Right renal cortex interstitium (tissue), 3 donors: Measurements from ENCODE around the gene KIF21A. TPM values are rescaled to one million over a fixed set of nuclear protein-coding genes. Genes with fewer than 3 reads are reported as not detected.
"Not testable (repeated sequence)": the region's sequence is repeated elsewhere in the genome, so short reads cannot be mapped to it uniquely, and the experiment has no call there.

ENCODE experiments used
- DNase-seq, 3 donors: peaks; one replicate each; pipeline ENCODE4 v3.0.0-alpha.2; 2013; ENCODE audit warnings: low read depth in 3 of 3, low spot score in 2 of 3
- polyA plus RNA-seq, 3 donors: library from polyadenylated mRNA; unstranded; fragments of 120-200 nt; gene quantifications; one replicate each; pipeline ENCODE4 v1.2.1, GENCODE V29; 2013; ENCODE audit not compliant: insufficient read length in 3 of 3

KIF21A gene
- polyA plus RNA-seq, 3 donors = 38.7 to 41.6 (median 41.1) TPM

DNA sequence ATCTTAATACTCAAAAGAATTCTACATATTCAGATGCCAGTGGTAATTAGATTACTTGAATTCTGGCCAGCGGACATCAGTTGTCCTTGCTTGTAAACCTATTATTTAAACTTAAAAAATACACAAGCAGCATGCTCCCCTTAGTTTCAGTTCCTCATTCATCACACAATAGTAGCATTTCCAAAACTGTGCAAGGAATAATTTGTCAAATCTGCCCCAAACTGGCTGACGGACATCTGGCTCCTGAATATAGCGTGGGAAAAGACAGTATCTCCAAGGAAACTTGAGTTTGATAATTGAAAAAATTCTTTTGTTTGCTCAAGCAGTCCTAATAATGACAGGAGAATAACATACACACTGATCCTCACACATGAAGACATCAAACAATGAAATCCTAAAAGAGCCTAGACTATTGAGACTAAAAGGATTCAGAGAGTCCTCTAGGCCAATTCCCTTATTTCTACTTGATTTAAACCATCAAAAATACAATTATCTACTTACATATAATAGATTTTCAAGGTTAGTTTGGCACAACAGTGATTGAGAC is 90.4 kb downstream of the KIF21A start:
- DNase-seq = no peak

GRCh38 chr12:39351153-39351552 is 91.8 kb downstream of the KIF21A start:
- no peak for DNase-seq

DNA sequence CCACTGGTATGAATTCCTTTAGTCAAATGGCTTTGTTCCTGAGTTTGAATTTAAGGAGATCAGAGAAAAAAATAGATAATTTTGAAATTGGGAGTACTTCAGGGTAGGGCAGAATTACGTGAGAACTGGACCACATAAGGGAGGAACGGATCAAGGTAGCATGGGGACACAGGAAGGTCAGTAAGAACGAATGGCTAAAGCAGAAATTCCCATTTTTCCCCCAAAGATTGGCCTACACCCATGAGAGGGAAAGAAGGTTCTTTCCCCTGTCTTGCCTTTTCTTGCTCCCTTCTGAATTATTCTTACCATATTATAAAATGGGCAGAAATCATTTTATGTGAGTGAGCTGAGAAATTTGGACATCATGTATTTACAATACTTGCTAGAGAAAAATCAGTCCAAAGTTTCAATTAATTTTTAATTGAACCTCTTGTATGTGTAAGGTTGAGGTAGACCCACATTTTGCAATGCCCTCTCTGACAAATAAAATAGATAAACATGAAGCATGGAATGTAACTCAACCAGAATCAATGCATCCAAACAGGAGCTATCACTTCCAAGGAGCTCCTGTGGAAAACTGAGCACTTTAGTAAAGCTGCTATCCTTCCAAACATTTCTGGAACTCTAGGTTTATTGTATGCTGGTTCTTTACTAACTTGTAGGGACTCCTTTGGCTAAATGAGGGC is 93.8 kb downstream of the KIF21A start:
- no peak for DNase-seq

DNA sequence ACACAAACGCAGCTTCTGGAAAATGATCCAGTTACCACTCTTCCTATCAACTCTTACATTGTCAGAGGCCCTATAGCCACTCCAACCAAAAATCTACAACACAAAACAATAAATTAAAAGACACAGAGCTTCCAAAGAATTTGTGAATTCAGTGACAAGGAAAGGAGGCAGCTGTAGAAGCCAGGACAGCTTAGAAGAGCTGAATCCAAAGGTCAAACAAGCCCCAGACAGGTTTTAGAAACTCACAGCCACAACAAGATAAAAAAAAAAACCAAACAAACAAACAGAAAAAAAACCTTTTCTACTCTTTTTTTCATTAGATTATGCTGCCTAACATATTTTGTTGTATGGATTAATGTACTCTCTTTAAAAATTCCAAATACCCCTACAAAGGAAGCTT is 94.4 kb downstream of the KIF21A start:
- DNase-seq = no peak

DNA sequence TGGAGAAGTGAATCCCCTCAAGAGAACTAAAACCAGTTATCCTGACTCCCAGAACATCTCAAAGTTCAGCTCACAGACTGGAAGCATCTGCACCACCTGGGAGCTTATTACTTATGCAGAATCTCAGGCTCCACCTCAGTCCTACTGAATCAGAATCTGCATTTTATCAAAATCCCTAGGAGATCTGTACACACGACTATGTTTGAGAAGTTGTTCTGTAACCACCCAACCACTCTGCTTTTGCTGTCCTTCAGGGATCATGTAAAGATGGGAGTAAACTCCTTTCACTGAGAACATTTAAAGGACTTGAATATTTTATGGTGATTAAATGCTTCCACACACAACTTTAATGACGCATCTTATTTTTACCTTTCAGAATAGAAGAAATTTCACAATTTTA is 98.0 kb downstream of the KIF21A start:
- no peak for DNase-seq

- DNase-seq = no peak
Measured at GRCh38 chr12:39343665-39344064, 99.3 kb downstream of the KIF21A start.

GRCh38 chr12:39341761-39342160 is 101.2 kb downstream of the KIF21A start:
- DNase-seq = no peak

GRCh38 chr12:39341179-39341578 is 101.7 kb downstream of the KIF21A start:
- DNase-seq = no peak

- DNase-seq = no peak
Measured at GRCh38 chr12:39332661-39333175, 110.2 kb downstream of the KIF21A start.

GRCh38 chr12:39331539-39332261 is 111.2 kb downstream of the KIF21A start:
- DNase-seq = no peak

DNA sequence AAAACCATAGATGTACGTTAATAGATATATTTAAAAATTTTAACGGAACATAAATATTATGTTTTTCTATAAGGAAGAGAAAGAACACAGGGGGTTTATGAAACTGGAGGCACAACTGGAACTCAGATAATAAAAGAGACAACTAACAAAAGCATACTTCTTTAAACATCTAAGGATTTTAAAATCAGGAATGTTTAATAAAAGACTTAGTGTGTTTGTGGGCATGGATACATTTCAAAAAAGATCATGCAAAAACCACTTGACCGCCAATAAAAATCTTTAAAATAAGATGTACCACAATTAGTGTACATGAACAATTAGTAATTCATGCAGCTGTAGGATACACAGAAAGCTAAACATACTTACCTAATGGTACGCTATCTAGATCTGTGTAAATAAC is 113.0 kb downstream of the KIF21A start:
- DNase-seq = no peak

DNA sequence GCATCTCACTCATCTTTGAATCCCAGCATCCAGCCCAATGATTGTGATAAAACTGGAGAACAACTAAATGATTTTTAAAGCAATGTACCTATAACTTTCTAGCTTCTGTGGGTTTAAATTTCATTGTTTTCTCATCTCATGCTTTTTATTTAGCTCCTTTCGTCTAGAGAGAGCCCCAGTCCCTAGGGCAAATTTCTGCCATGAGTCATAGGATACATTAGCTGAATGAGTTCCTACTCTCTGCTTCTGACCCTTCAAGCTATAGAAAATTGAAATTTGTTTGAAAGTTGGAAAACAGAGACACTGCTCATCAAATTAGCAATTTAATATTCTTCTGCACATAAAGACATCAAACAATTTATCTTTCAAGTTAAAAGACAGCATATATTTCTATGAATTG is 113.9 kb downstream of the KIF21A start:
- no peak for DNase-seq

DNA sequence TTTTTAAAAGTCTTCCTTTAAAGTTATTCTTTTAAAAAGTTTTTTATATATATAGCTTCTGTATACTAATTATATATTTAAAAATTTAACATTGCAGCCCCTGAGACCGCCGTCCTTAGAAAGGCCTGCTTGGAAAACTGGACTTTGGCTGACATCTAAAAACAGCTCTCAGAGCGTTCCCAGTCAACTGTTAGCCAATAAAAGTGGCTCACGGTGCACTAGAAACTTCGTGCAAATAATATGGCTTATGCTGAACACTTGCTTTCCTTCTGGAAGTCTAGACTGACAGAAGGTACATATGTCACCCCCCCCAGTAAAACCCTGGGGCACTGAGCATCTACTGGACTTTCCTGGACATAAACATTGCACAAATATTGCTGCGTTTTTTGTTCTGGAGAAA is 115.0 kb downstream of the KIF21A start:
- DNase-seq = no peak

GRCh38 chr12:39327510-39327909 is 115.4 kb downstream of the KIF21A start:
- DNase-seq = no peak

- no peak for DNase-seq
Measured at GRCh38 chr12:39319180-39319579, 123.7 kb downstream of the KIF21A start.

- no peak for DNase-seq
Measured at GRCh38 chr12:39314547-39314946, 128.4 kb downstream of the KIF21A start.

DNA sequence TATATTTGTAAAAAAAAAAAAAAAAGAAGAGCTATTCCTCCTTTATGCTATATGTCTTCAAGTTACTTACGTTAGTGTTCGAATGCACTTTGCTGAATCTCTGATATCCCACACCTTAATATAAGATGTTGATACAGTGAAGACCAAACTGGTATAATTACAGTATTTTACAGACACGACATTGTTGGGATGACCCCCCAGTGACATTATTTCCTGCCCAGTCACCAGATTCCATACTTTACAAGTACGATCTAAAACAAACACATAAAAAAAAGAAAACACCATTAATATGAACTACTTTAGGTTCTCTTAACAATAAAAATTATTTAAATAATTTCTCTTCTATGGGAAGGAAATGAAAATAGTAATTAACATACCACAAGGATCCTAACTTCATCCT is 133.4 kb downstream of the KIF21A start:
- no peak for DNase-seq

DNA sequence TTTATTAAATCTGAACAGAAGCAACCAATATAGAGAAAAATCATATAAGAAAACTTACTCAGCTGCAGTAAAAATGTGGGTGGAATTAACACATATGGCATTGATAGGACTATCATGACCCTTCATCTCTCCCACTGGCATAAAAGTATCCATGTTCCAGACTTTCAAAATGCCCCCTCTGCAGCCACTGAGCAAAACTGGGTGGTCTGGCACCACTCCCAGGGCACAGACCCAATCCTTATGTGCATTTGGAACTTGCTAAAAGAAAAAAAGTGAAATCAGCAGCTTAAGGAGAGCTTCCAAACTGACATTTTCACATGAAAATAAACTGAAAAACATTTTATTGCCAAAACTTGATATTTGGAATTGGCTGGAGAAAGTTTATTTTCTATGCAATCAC is 141.5 kb downstream of the KIF21A start:
- DNase-seq = no peak

GRCh38 chr12:39300799-39301198 is 142.1 kb downstream of the KIF21A start:
- no peak for DNase-seq

- no peak for DNase-seq
Measured at GRCh38 chr12:39297891-39298290, 145.0 kb downstream of the KIF21A start.

DNA sequence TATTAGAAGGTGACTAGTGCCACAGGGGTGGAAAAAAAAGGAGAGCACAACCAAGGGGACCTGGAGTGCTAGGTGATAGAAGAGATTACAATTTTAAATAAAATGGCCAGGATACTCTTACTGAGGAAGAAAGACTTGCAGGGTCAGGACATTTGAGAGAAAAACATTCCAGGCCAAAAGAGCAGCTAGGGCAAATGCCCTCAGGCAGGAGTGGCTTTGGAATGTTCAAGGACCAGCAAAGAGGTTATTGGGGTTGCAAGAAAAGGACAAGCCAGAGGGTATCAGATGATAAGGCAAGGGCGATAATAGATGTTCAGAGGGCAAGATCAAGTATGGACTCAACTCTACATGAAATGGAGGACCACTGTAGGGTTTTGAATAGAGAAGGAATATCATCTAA is 146.4 kb downstream of the KIF21A start:
- no peak for DNase-seq

DNA sequence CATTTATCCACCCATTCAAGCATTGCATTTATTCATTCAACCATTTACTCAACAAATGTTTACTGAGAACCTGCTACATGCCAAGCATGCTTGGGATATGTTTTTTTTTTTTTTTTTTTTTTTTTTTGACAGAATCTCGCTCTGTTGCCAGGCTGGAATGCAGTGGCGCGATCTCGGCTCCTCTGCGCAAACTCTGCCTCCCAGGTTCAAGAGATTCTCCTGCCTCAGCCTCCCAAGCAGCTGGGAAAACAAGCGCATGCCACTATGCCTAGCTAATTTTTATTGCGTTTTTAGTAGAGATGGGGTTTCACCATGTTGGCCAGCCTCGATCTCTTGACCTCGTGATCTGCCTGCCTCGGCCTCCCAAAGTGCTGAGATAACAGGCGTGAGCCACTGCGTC is 147.3 kb downstream of the KIF21A start:
- not testable (repeated sequence) for DNase-seq
